HUES64 (cell line): ENCODE data around the gene NSUN7.

ENCODE experiments used
- H3K27ac ChIP-seq: 2 replicates; pipeline ENCODE4 v1.7.0; 2013; ENCODE audit warnings: low read depth, low read length, inconsistent platforms
- H3K27me3 ChIP-seq: 2 replicates; pipeline ENCODE4 v1.6.1; 2013; ENCODE audit warnings: mild to moderate bottlenecking, low read length; ENCODE audit not compliant: insufficient read depth
- H3K36me3 ChIP-seq: 2 replicates; pipeline ENCODE4 v1.6.1; 2013; ENCODE audit warnings: mild to moderate bottlenecking, low read length; ENCODE audit not compliant: insufficient read depth
- H3K4me1 ChIP-seq: 2 replicates; pipeline ENCODE4 v1.6.1; 2013; ENCODE audit warnings: mild to moderate bottlenecking, low read length, moderate library complexity; ENCODE audit not compliant: insufficient read depth
- H3K4me3 ChIP-seq: 2 replicates; pipeline ENCODE4 v1.5.1; 2013; ENCODE audit warnings: mild to moderate bottlenecking, low read length, moderate library complexity
- H3K9ac ChIP-seq: 2 replicates; pipeline ENCODE4 v1.6.1; 2013; ENCODE audit warnings: mild to moderate bottlenecking, low read depth, low read length
- H3K9me3 ChIP-seq: 2 replicates; pipeline ENCODE4 v1.6.1; 2013; ENCODE audit warnings: low read depth, low read length; ENCODE audit not compliant: insufficient read depth
- WGBS: fragments of 150-250, 120-280 bp; methylation state at CpG from one replicate; pipeline ENCODE4 v1.1.7; 2013; ENCODE audit warnings: missing lambda C conversion rate; 5-methylcytosine and 5-hydroxymethylcytosine counted together

The NSUN7 gene

GRCh38 chr4:40737879-40738278, 11.9 kb upstream of the NSUN7 start:
- H3K27me3 ChIP-seq, result no peaks in the 10 kb centered on the region
- no peaks in the 10 kb centered on the region for H3K9me3 ChIP-seq
- H3K27ac ChIP-seq, result no peak overlapping the region
- H3K9ac ChIP-seq, result no peak overlapping the region
- H3K36me3 ChIP-seq, result no peaks in the 10 kb centered on the region
- no peaks in the 10 kb centered on the region for H3K4me1 ChIP-seq
- 93% methylated on average over 2 of the region's 2 CpGs for WGBS
- H3K4me3 ChIP-seq, result no peak overlapping the region

GRCh38 chr4:40739347-40739746, 10.4 kb upstream of the NSUN7 start:
- no peaks in the 10 kb centered on the region for H3K4me1 ChIP-seq
- no peak overlapping the region for H3K9ac ChIP-seq
- no peaks in the 10 kb centered on the region for H3K27me3 ChIP-seq
- no peaks in the 10 kb centered on the region for H3K9me3 ChIP-seq
- H3K36me3 ChIP-seq, result no peaks in the 10 kb centered on the region
- no peak overlapping the region for H3K27ac ChIP-seq
- no peak overlapping the region for H3K4me3 ChIP-seq

GRCh38 chr4:40744218-40744617, 5.5 kb upstream of the NSUN7 start:
- H3K27ac ChIP-seq, result no peak overlapping the region
- H3K27me3 ChIP-seq, result no peaks in the 10 kb centered on the region
- no peaks in the 10 kb centered on the region for H3K36me3 ChIP-seq
- no peak overlapping the region for H3K9ac ChIP-seq
- H3K4me3 ChIP-seq, result no peak overlapping the region
- H3K4me1 ChIP-seq, result no peaks in the 10 kb centered on the region
- no peaks in the 10 kb centered on the region for H3K9me3 ChIP-seq
- WGBS, result 95% methylated on average over 2 of the region's 3 CpGs

GRCh38 chr4:40745285-40745984, 4.3 kb upstream of the NSUN7 start:
- 92% methylated on average over 6 of the region's 6 CpGs for WGBS
- Histone ChIP-seq H3K27ac (no peak overlapping the region), H3K27me3 (no peaks in the 10 kb centered on the region), H3K9me3 (no peaks in the 10 kb centered on the region), H3K9ac (no peak overlapping the region), H3K36me3 (no peaks in the 10 kb centered on the region), H3K4me1 (no peaks in the 10 kb centered on the region), H3K4me3 (no peak overlapping the region)

GRCh38 chr4:40747207-40747835, 2.4 kb upstream of the NSUN7 start:
- no peaks in the 10 kb centered on the region for H3K9me3 ChIP-seq
- H3K9ac ChIP-seq, result no peak overlapping the region
- no peak overlapping the region for H3K4me3 ChIP-seq
- no CpG with 5 or more reads among the region's 2 CpGs for WGBS
- H3K27ac ChIP-seq, result no peak overlapping the region
- 0 out of 2 replicates have a peak, but pooled peaks cover 6% of the 10 kb centered on the region for H3K4me1 ChIP-seq
- no peaks in the 10 kb centered on the region for H3K36me3 ChIP-seq
- H3K27me3 ChIP-seq, result no peaks in the 10 kb centered on the region

- Histone ChIP-seq H3K4me3 (peak overlapping the region; percentile 83), H3K27ac (peak overlapping the region; percentile 71), H3K4me1 (0 out of 2 replicates have a peak, but pooled peaks cover 6% of the 10 kb centered on the region)
Observed at GRCh38 chr4:40750461-40751258, 905 bp downstream of the NSUN7 start.

GRCh38 chr4:40755616-40756015, 5.9 kb downstream of the NSUN7 start:
- no peak overlapping the region for H3K9ac ChIP-seq
- no peaks in the 10 kb centered on the region for H3K27me3 ChIP-seq
- no peak overlapping the region for H3K4me3 ChIP-seq
- 0 out of 2 replicates have a peak, but pooled peaks cover 6% of the 10 kb centered on the region for H3K4me1 ChIP-seq
- peaks cover 13% of the 10 kb centered on the region for H3K36me3 ChIP-seq
- 88% methylated on average over 4 of the region's 4 CpGs for WGBS
- peaks cover 7% of the 10 kb centered on the region; the same call in 1 of the 2 replicates for H3K9me3 ChIP-seq
- no peak overlapping the region for H3K27ac ChIP-seq

More at GRCh38 chr4:40750461-40751258, 905 bp downstream of the NSUN7 start:
- H3K27me3 ChIP-seq, result no peaks in the 10 kb centered on the region
- peaks cover 7% of the 10 kb centered on the region; the same call in 1 of the 2 replicates for H3K9me3 ChIP-seq
- H3K36me3 ChIP-seq, result peaks cover 13% of the 10 kb centered on the region
- H3K9ac ChIP-seq, result peak overlapping the region; percentile 85
- WGBS, result 2% methylated on average over 29 of the region's 30 CpGs

- Histone ChIP-seq H3K27me3 (no peaks in the 10 kb centered on the region), H3K4me3 (no peak overlapping the region), H3K9me3 (no peaks in the 10 kb centered on the region), H3K4me1 (no peaks in the 10 kb centered on the region), H3K36me3 (peaks cover 22% of the 10 kb centered on the region), H3K9ac (no peak overlapping the region), H3K27ac (no peak overlapping the region)
- WGBS, result 91% methylated on average over 3 of the region's 3 CpGs
Observed at GRCh38 chr4:40763228-40763716, 13.5 kb downstream of the NSUN7 start.

GRCh38 chr4:40769266-40769665, 19.5 kb downstream of the NSUN7 start:
- H3K9ac ChIP-seq, result no peak overlapping the region
- H3K27ac ChIP-seq, result no peak overlapping the region
- H3K9me3 ChIP-seq, result no peaks in the 10 kb centered on the region
- H3K4me1 ChIP-seq, result no peaks in the 10 kb centered on the region
- no peaks in the 10 kb centered on the region for H3K27me3 ChIP-seq
- WGBS, result 98% methylated on average over 1 of the region's 1 CpG
- H3K4me3 ChIP-seq, result no peak overlapping the region
- peaks cover 24% of the 10 kb centered on the region for H3K36me3 ChIP-seq

- Histone ChIP-seq H3K27ac (no peak overlapping the region), H3K4me3 (no peak overlapping the region), H3K9ac (no peak overlapping the region), H3K4me1 (no peaks in the 10 kb centered on the region), H3K36me3 (peaks cover 53% of the 10 kb centered on the region), H3K9me3 (no peaks in the 10 kb centered on the region), H3K27me3 (no peaks in the 10 kb centered on the region)
- WGBS, result 95% methylated on average over 1 of the region's 1 CpG
Observed at GRCh38 chr4:40778090-40778489, 28.3 kb downstream of the NSUN7 start.

- Histone ChIP-seq H3K27ac (no peak overlapping the region), H3K36me3 (peaks cover 24% of the 10 kb centered on the region), H3K9me3 (peaks cover 3% of the 10 kb centered on the region; the same call in 1 of the 2 replicates), H3K27me3 (no peaks in the 10 kb centered on the region), H3K4me3 (no peak overlapping the region), H3K9ac (no peak overlapping the region), H3K4me1 (no peaks in the 10 kb centered on the region)
- WGBS, result 88% methylated on average over 2 of the region's 2 CpGs
Observed at GRCh38 chr4:40782876-40783275, 33.1 kb downstream of the NSUN7 start.
